H1 (cell line): ENCODE data around the gene DPP10. TPM values are rescaled to one million over a fixed set of nuclear protein-coding genes. Genes with fewer than 3 reads are reported as not detected.

Experiments
- CTCF ChIA-PET: fragments of 300-600 bp; sonication (Branson Sonifier 250); formaldehyde crosslinking; loops from one replicate; lab custom pipeline; 2021; ENCODE audit not compliant: partially characterized antibody; lab: Charles Lee
- POLR2A ChIA-PET: fragments of 300-600 bp; sonication (Branson Sonifier 250); formaldehyde crosslinking; loops from one replicate; lab custom pipeline; 2021; ENCODE audit warnings: inconsistent platforms; ENCODE audit not compliant: partially characterized antibody; lab: Charles Lee
- DNase-seq, 2 experiments: peaks; one replicate each; pipeline versions ENCODE4 v3.0.0 to v3.0.0-alpha.2; 2010 to 2022; ENCODE audit warnings: low spot score in 2 of 2, low read depth in 1 of 2, mixed read lengths in 1 of 2
- FAIRE-seq: peaks from 2 replicates; lab custom pipeline; 2011; peaks lifted over from hg19 to GRCh38; lab: Jason Lieb, UNC
- H2AFZ ChIP-seq: 2 replicates; pipeline ENCODE4 v1.8.1; 2012; ENCODE audit warnings: low read length, inconsistent platforms
- H2AK5ac ChIP-seq: 2 replicates; pipeline ENCODE4 v1.6.1; 2013; ENCODE audit warnings: low read depth, low read length
- H2BK120ac ChIP-seq: replicated peaks from 2 replicates; pipeline ENCODE3; 2013; ENCODE audit warnings: low read depth, low read length, inconsistent platforms
- H2BK12ac ChIP-seq: 2 replicates; pipeline ENCODE4 v1.6.1; 2013; ENCODE audit warnings: low read depth, low read length
- H2BK15ac ChIP-seq: 2 replicates; pipeline ENCODE4 v1.6.1; 2013; ENCODE audit warnings: low read length
- H2BK20ac ChIP-seq: 2 replicates; pipeline ENCODE4 v1.6.1; 2013; ENCODE audit warnings: low read length
- H2BK5ac ChIP-seq: 2 replicates; pipeline ENCODE4 v1.6.1; 2013; ENCODE audit warnings: low read depth, low read length
- H3K14ac ChIP-seq: 2 replicates; pipeline ENCODE4 v1.6.1; 2013; ENCODE audit warnings: inconsistent platforms; ENCODE audit not compliant: insufficient read length
- H3K18ac ChIP-seq: 2 replicates; pipeline ENCODE4 v1.6.1; 2013; ENCODE audit warnings: low read length; ENCODE audit errors: extremely low read depth
- H3K23ac ChIP-seq: 2 replicates; pipeline ENCODE4 v1.6.1; 2013; ENCODE audit warnings: inconsistent platforms; ENCODE audit not compliant: insufficient read length
- H3K23me2 ChIP-seq: 2 replicates; pipeline ENCODE4 v1.6.1; 2013; ENCODE audit warnings: low read depth, low read length
- H3K27ac ChIP-seq: 2 replicates; pipeline ENCODE4 v1.6.1; 2011; ENCODE audit warnings: low read depth, low read length, inconsistent platforms
- H3K27me3 ChIP-seq, 4 experiments: replicated peaks in 1 of 4; 1 replicate in 1 of 4; 2 replicates in 3 of 4; pipeline versions ENCODE4 v1.6.1 to v1.8.1; 2011 to 2013; ENCODE audit warnings: low read length in 3 of 4, mild to moderate bottlenecking in 3 of 4, inconsistent platforms in 2 of 4, mixed read lengths in 2 of 4, moderate library complexity in 1 of 4; ENCODE audit not compliant: control insufficient read depth in 3 of 4, insufficient read depth in 3 of 4; ENCODE audit errors: extremely low read depth in 1 of 4
- H3K36me3 ChIP-seq, 4 experiments: 2 replicates each; pipeline versions ENCODE4 v1.6.1 to v1.8.1; 2011 to 2013; ENCODE audit warnings: mild to moderate bottlenecking in 4 of 4, low read length in 3 of 4, moderate library complexity in 2 of 4, control low read depth in 1 of 4, inconsistent platforms in 1 of 4; ENCODE audit not compliant: insufficient read depth in 4 of 4, control insufficient read depth in 2 of 4
- H3K4ac ChIP-seq: replicated peaks from 2 replicates; pipeline ENCODE3; 2013; ENCODE audit warnings: low read length, low read depth, mixed read lengths, inconsistent platforms; ENCODE audit not compliant: insufficient read length
- H3K4me1 ChIP-seq, 4 experiments: replicated peaks in 1 of 4; 1 replicate in 1 of 4; 2 replicates in 3 of 4; pipeline versions ENCODE4 v1.6.1 to v1.8.1; 2011 to 2013; ENCODE audit warnings: low read length in 3 of 4, inconsistent platforms in 2 of 4, mixed read lengths in 1 of 4; ENCODE audit not compliant: insufficient read depth in 4 of 4, control insufficient read depth in 3 of 4
- H3K4me2 ChIP-seq, 2 experiments: 2 replicates each; pipeline versions ENCODE4 v1.6.1 to v1.8.1; 2011 to 2013; ENCODE audit warnings: low read depth in 2 of 2, low read length in 2 of 2, control low read depth in 1 of 2, inconsistent platforms in 1 of 2, mild to moderate bottlenecking in 1 of 2; ENCODE audit not compliant: insufficient read depth in 1 of 2
- H3K4me3 ChIP-seq, 4 experiments: fragments of 200-600, 300-600 bp in 1 of 4; sonication (generic), shearing (Covaris generic), sonication (Bioruptor Twin) in 1 of 4; 2 replicates each; pipeline versions ENCODE4 v1.5.1 to v1.8.1; 2011 to 2016; ENCODE audit warnings: low read length in 4 of 4, low read depth in 3 of 4, control low read depth in 2 of 4, inconsistent platforms in 2 of 4, mild to moderate bottlenecking in 2 of 4, mixed read lengths in 1 of 4, moderate library complexity in 1 of 4; ENCODE audit not compliant: insufficient read depth in 2 of 4; ENCODE audit errors: extremely low read depth in 1 of 4
- H3K56ac ChIP-seq: replicated peaks from 2 replicates; pipeline ENCODE3; 2013; ENCODE audit warnings: low read depth, mild to moderate bottlenecking, mixed read lengths, low read length, inconsistent platforms; ENCODE audit not compliant: insufficient read length
- H3K79me1 ChIP-seq: 2 replicates; pipeline ENCODE4 v1.6.1; 2013; ENCODE audit warnings: low read depth, low read length, control low read depth
- H3K79me2 ChIP-seq, 2 experiments: 2 replicates each; pipeline versions ENCODE4 v1.6.1 to v1.8.1; 2012 to 2013; ENCODE audit warnings: low read length in 2 of 2, mild to moderate bottlenecking in 2 of 2, inconsistent platforms in 1 of 2; ENCODE audit not compliant: insufficient read depth in 2 of 2, control insufficient read depth in 1 of 2
- H3K9ac ChIP-seq, 4 experiments: replicated peaks in 1 of 4; 1 replicate in 1 of 4; 2 replicates in 3 of 4; pipeline versions ENCODE4 v1.6.1 to v1.8.1; 2011 to 2013; ENCODE audit warnings: low read depth in 3 of 4, low read length in 3 of 4, control low read depth in 2 of 4, mild to moderate bottlenecking in 2 of 4, moderate library complexity in 2 of 4, inconsistent platforms in 1 of 4; ENCODE audit errors: extremely low read depth in 1 of 4
- H3K9me3 ChIP-seq, 2 experiments: 2 replicates each; pipeline versions ENCODE4 v1.6.1 to v1.8.1; 2012 to 2013; ENCODE audit warnings: mild to moderate bottlenecking in 2 of 2, moderate library complexity in 2 of 2, control low read depth in 1 of 2, inconsistent platforms in 1 of 2, low read depth in 1 of 2, low read length in 1 of 2, mixed read lengths in 1 of 2; ENCODE audit not compliant: insufficient read depth in 2 of 2
- H4K20me1 ChIP-seq, 2 experiments: replicated peaks in 1 of 2; 2 replicates each; pipeline versions ENCODE3 to v1.8.1; 2011 to 2013; ENCODE audit warnings: inconsistent platforms in 2 of 2, low read length in 2 of 2, mild to moderate bottlenecking in 1 of 2; ENCODE audit not compliant: insufficient read depth in 2 of 2, control insufficient read depth in 1 of 2
- H4K5ac ChIP-seq: 2 replicates; pipeline ENCODE4 v1.6.1; 2013; ENCODE audit warnings: low read length, low read depth, mixed read lengths, inconsistent platforms; ENCODE audit not compliant: insufficient read length
- H4K8ac ChIP-seq: 2 replicates; pipeline ENCODE4 v1.8.0; 2013; ENCODE audit warnings: mild to moderate bottlenecking, moderate library complexity, low read length, inconsistent platforms; ENCODE audit not compliant: insufficient read depth; ENCODE audit errors: extremely low read depth
- H4K91ac ChIP-seq: replicated peaks from 2 replicates; pipeline ENCODE3; 2013; ENCODE audit warnings: low read length, mixed read lengths, inconsistent platforms; ENCODE audit not compliant: insufficient read length
- NRF1 ChIP-seq: IDR thresholded peaks from 2 replicates; pipeline ENCODE4 v1.6.1; 2011; ENCODE audit warnings: mild to moderate bottlenecking, low read depth, low read length, improper control_type of control experiment
- RAD21 ChIP-seq, 2 experiments: IDR thresholded peaks in 1 of 2; conservative IDR thresholded peaks in 1 of 2; 2 replicates each; pipeline ENCODE4 v1.6.1; 2011; ENCODE audit warnings: low read depth in 2 of 2, low read length in 2 of 2, improper control_type of control experiment in 1 of 2, inconsistent platforms in 1 of 2, mild to moderate bottlenecking in 1 of 2, moderate library complexity in 1 of 2
- WGBS, 2 experiments: shearing (Covaris generic) in 1 of 2; methylation state at CpG; one replicate each; pipeline versions ENCODE4 v1.1.6 to v1.1.7; 2013 to 2015; ENCODE audit warnings: low lambda C conversion rate in 2 of 2, mixed read lengths in 2 of 2, inconsistent platforms in 1 of 2, low coverage in 1 of 2, missing lambda C conversion rate in 1 of 2; ENCODE audit not compliant: insufficient replicate concordance in 2 of 2, insufficient coverage in 1 of 2, insufficient read length in 1 of 2; ENCODE audit errors: extremely low coverage in 1 of 2, missing lambda C conversion rate in 1 of 2; 5-methylcytosine and 5-hydroxymethylcytosine counted together
- polyA plus RNA-seq, 7 experiments: library from polyadenylated mRNA; depleted of rRNA in 3 of 7; stranded (reverse) in 5 of 7; unstranded in 2 of 7; fragments of >200 nt in 5 of 7; fragments of 200-250 nt in 2 of 7; gene quantifications; 1 replicate in 5 of 7; 2 replicates in 1 of 7; 4 replicates in 1 of 7; pipeline versions ENCODE4 v1.2.1 to v1.2.3, GENCODE V29; 2011 to 2013; ENCODE audit warnings: missing spikeins in 2 of 7, mixed read lengths in 2 of 7
- total RNA-seq: library from RNA; stranded (reverse); fragmentation: NEBNext Ultra II Directional; extraction: Animal tissue kit (Norgen Biotek cat#: 25700); gene quantifications from 2 replicates; pipeline ENCODE4 v1.2.1, GENCODE V29; 2021
- TF ChIP-seq, protein P1 (sequence below), 3 experiments: IDR thresholded peaks; 1 replicate in 2 of 3; 2 replicates in 1 of 3; pipeline versions ENCODE4 v1.5.1 to v1.6.1; 2011; ENCODE audit warnings: low read length in 3 of 3, mild to moderate bottlenecking in 3 of 3, inconsistent platforms in 2 of 3, low read depth in 1 of 3, moderate library complexity in 1 of 3; ENCODE audit not compliant: insufficient read depth in 1 of 3; ENCODE audit errors: control extremely low read depth in 1 of 3

Gene DPP10
- total and polyA plus RNA-seq, 2 of the 8 experiments (the other 6 are each of a cell fraction or from before 2014, with no cell fraction given), result 3.3 to 7.2 TPM

DNA sequence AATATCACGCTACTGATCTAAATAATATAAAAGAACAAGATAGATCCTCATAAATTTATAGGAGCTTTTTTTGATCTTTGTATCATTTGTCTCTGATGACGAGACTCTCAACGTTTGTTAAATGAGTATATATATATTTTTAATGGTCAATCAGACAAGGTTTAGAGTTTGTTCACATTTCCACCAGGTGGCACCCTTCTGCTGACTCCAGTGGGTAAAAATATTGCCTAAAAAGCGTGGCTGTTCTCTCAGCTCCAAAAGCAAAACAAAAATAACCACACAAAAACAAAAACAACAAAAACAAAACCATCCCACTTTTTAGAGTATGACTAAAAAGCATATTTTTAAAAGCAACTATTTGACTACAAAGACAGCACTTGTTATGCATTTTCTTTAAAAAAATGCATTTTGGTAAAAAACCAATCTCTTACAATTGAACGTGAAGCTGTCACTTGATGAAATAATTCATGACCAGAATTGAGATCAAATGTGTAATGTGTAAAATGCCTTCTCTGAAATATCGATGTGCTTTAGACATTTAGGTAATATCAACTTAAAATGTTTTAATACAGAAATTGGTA lies 723.2 kb downstream of the DPP10 start:
- DNase-seq (no peak), FAIRE-seq (peak; percentile 68)
- H3K27me3 ChIP-seq, result peaks cover 2 to 22% (median 20%) of the 10 kb centered on the region in 4 experiments
- no peaks in the 10 kb centered on the region for H3K79me1 ChIP-seq
- H2BK120ac ChIP-seq, result no peak overlapping the region
- no peak overlapping the region for H2BK12ac ChIP-seq
- H3K23me2 ChIP-seq, result peaks cover 11% of the 10 kb centered on the region
- no peak overlapping the region for H2BK5ac ChIP-seq
- no peak overlapping the region for H2AK5ac ChIP-seq
- no peak overlapping the region for H4K5ac ChIP-seq
- H4K8ac ChIP-seq, result no peak overlapping the region
- no peak overlapping the region for H3K27ac ChIP-seq
- H2AFZ ChIP-seq, result no peak overlapping the region
- H3K56ac ChIP-seq, result no peak overlapping the region
- H4K91ac ChIP-seq, result no peak overlapping the region
- TF ChIP-seq RAD21 (IDR thresholded peaks at IDR 0.05 in 1 of 2, conservative IDR thresholded peaks at IDR 0.05 in 1 of 2; ENCODE audit: low read depth in 2 of 2, low read length in 2 of 2) (peak; percentile 71 to 75), NRF1 (no peak)
- TF ChIP-seq, protein P1, sequence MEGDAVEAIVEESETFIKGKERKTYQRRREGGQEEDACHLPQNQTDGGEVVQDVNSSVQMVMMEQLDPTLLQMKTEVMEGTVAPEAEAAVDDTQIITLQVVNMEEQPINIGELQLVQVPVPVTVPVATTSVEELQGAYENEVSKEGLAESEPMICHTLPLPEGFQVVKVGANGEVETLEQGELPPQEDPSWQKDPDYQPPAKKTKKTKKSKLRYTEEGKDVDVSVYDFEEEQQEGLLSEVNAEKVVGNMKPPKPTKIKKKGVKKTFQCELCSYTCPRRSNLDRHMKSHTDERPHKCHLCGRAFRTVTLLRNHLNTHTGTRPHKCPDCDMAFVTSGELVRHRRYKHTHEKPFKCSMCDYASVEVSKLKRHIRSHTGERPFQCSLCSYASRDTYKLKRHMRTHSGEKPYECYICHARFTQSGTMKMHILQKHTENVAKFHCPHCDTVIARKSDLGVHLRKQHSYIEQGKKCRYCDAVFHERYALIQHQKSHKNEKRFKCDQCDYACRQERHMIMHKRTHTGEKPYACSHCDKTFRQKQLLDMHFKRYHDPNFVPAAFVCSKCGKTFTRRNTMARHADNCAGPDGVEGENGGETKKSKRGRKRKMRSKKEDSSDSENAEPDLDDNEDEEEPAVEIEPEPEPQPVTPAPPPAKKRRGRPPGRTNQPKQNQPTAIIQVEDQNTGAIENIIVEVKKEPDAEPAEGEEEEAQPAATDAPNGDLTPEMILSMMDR (IDR thresholded peaks at IDR 0.05; ENCODE audit: control extremely low read depth in 1 of 3, insufficient read depth in 1 of 3, low read depth in 1 of 3, low read length in 3 of 3), result peak in 2 of 3 experiments; percentile 43 to 56; a peak in 3 of 4 replicates
- peaks cover 0 to 11% of the 10 kb centered on the region in 2 experiments; a peak in 2 of 4 replicates for H3K79me2 ChIP-seq
- H3K18ac ChIP-seq, result no peak overlapping the region
- H4K20me1 ChIP-seq, result peaks cover 12 to 14% of the 10 kb centered on the region in 2 experiments
- POLR2A ChIA-PET, result no interaction called here
- no peak overlapping the region for H2BK20ac ChIP-seq
- H3K36me3 ChIP-seq, result no peaks in the 10 kb centered on the region
- no peak overlapping the region for H3K9ac ChIP-seq
- H3K4me1 ChIP-seq, result peaks cover 0 to 3% (median 1%) of the 10 kb centered on the region in 4 experiments; a peak in 4 of 7 replicates
- no peak overlapping the region for H3K4ac ChIP-seq
- no peak overlapping the region for H3K4me2 ChIP-seq
- H3K23ac ChIP-seq, result no peak overlapping the region
- H2BK15ac ChIP-seq, result no peak overlapping the region
- CTCF ChIA-PET, result interaction anchor here (0.7 to 4.2 kb wide), 26 partner anchors 10 to 1199 kb away, joined by 3 to 35 read pairs (median 3); no protein-coding TSS in a partner anchor
- H3K4me3 ChIP-seq, result no peak overlapping the region
- no peaks in the 10 kb centered on the region for H3K9me3 ChIP-seq
- WGBS, 2 experiments, result 63% methylated on average over 6 of the region's 6 CpGs; no CpG with 5 or more reads in 1 of the 2 experiments
- H3K14ac ChIP-seq, result no peak overlapping the region
